HG02759 (cell line): ENCODE measurements around the gene DPEP3.
"Not testable (repeated sequence)": the region's sequence is repeated elsewhere in the genome, so short reads cannot be mapped to it uniquely, and the experiment has no call there.

Experiments used
- ATAC-seq: cut with Tn5 transposase; IDR thresholded peaks from one replicate; pipeline ENCODE4 v1.9.1; 2021; ENCODE audit warnings: mild to moderate bottlenecking, moderate library complexity; ENCODE audit not compliant: unreplicated experiment

The DPEP3 gene

GRCh38 chr16:67946128-67946569, 34.1 kb downstream of the DPEP3 start:
- ATAC-seq, result no peak

- no peak for ATAC-seq
Measured at GRCh38 chr16:67945392-67945933, 34.8 kb downstream of the DPEP3 start.

GRCh38 chr16:67944690-67945391, 35.5 kb downstream of the DPEP3 start:
- no peak for ATAC-seq

- no peak for ATAC-seq
Measured at GRCh38 chr16:67943619-67944504, 36.4 kb downstream of the DPEP3 start, which contains the start of gene LCAT. Gene LCAT (minus strand): TSS chr16:67944120. CDS start chr16:67944101, 19 bp downstream.

GRCh38 chr16:67943256-67943618, 37.1 kb downstream of the DPEP3 start:
- no peak for ATAC-seq

GRCh38 chr16:67942510-67943255, 37.6 kb downstream of the DPEP3 start:
- no peak for ATAC-seq

- no peak for ATAC-seq
Measured at GRCh38 chr16:67942200-67942509, 38.1 kb downstream of the DPEP3 start.

GRCh38 chr16:67941469-67942199, 38.7 kb downstream of the DPEP3 start:
- no peak for ATAC-seq

- no peak for ATAC-seq
Measured at GRCh38 chr16:67940446-67941089, 39.7 kb downstream of the DPEP3 start.

GRCh38 chr16:67939507-67940445, 40.5 kb downstream of the DPEP3 start:
- no peak for ATAC-seq

GRCh38 chr16:67937713-67938112, 42.6 kb downstream of the DPEP3 start:
- not testable (repeated sequence) for ATAC-seq

- no peak for ATAC-seq
Measured at GRCh38 chr16:67936880-67937605, 43.3 kb downstream of the DPEP3 start.

- peak; percentile 46 for ATAC-seq
Measured at GRCh38 chr16:67936124-67936879, 44.0 kb downstream of the DPEP3 start, which contains the start of gene PSMB10. Gene PSMB10 (minus strand): TSS chr16:67936850. CDS start chr16:67936749, 101 bp downstream.

GRCh38 chr16:67935402-67936123, 44.7 kb downstream of the DPEP3 start:
- peak; percentile 93 for ATAC-seq

- no peak for ATAC-seq
Measured at GRCh38 chr16:67935101-67935401, 45.2 kb downstream of the DPEP3 start.

- no peak for ATAC-seq
Measured at GRCh38 chr16:67934306-67935100, 45.8 kb downstream of the DPEP3 start.
